Measurements from ENCODE around the gene UBE3C.

DNA sequence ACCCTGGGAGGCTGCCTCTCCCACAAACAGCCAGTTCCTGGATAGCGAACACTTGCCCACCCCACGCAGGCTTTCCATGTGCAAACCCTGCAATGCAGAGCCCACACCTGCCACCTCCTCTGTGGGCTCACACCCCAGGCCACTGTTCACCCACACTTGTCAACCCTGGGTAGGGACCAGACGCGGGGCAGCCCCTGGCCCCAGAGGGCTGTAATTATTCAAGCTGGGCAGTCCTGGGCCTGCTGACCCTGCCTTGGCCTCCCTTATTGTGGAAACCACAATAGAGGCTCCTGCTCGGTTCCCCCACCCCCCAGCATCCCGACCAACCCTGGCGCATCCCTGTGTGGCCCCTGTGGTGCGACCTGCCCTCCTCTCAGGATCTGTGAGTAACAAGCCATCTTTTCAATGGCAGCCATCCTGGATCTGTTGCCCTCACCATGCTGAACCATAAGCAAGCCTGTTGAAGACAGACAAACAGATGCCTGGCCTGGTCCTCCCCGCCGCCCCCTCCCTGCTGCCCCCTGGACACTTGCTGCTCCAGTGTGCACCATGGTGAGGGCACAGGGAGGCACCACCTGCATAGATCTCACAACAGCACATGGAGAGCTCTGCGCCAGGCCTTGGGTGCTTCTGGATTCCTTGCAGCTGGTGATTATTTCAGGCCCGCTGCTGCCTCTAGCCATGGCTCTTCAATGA is 15.8 kb upstream of the UBE3C start:
- TF ChIP-seq, protein P1, sequence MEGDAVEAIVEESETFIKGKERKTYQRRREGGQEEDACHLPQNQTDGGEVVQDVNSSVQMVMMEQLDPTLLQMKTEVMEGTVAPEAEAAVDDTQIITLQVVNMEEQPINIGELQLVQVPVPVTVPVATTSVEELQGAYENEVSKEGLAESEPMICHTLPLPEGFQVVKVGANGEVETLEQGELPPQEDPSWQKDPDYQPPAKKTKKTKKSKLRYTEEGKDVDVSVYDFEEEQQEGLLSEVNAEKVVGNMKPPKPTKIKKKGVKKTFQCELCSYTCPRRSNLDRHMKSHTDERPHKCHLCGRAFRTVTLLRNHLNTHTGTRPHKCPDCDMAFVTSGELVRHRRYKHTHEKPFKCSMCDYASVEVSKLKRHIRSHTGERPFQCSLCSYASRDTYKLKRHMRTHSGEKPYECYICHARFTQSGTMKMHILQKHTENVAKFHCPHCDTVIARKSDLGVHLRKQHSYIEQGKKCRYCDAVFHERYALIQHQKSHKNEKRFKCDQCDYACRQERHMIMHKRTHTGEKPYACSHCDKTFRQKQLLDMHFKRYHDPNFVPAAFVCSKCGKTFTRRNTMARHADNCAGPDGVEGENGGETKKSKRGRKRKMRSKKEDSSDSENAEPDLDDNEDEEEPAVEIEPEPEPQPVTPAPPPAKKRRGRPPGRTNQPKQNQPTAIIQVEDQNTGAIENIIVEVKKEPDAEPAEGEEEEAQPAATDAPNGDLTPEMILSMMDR (IDR thresholded peaks at IDR 0.05; ENCODE audit: low read depth, low read length): no peak
- no peak for TF ChIP-seq MAX (IDR thresholded peaks at IDR 0.05; ENCODE audit: low read depth, low read length)
- no peak for TF ChIP-seq POLR2A (IDR thresholded peaks at IDR 0.05; ENCODE audit: extremely low read depth, insufficient read length)
- no peak for TF ChIP-seq MYC (IDR thresholded peaks at IDR 0.05; ENCODE audit: low read depth, low read length)
